HepG2 (cell line): ENCODE measurements around the gene CYP21A2. TPM values are rescaled to one million over a fixed set of nuclear protein-coding genes. Genes with fewer than 3 reads are reported as not detected.

Source experiments
- ATAD3A ChIP-seq: sonication (generic); formaldehyde crosslinking; IDR thresholded peaks from 2 replicates; pipeline ENCODE4 v1.4.0; 2020; ENCODE audit warnings: missing genetic modification reagents
- CEBPG ChIP-seq: IDR thresholded peaks from 2 replicates; pipeline ENCODE4 v1.6.1; 2016
- CENPT ChIP-seq: sonication (generic); formaldehyde crosslinking; IDR thresholded peaks from 2 replicates; pipeline ENCODE4 v1.8.0; 2022; ENCODE audit warnings: low read depth, mild to moderate bottlenecking, moderate library complexity, missing genetic modification reagents
- CSRNP2 ChIP-seq: sonication (generic); formaldehyde crosslinking; conservative IDR thresholded peaks from 2 replicates; pipeline ENCODE4 v1.8.0; 2022; ENCODE audit warnings: low read depth, missing genetic modification reagents
- FLYWCH1 ChIP-seq: sonication (generic); formaldehyde crosslinking; IDR thresholded peaks from 2 replicates; pipeline ENCODE4 v1.8.1; 2023; ENCODE audit warnings: mild to moderate bottlenecking, missing genetic modification reagents
- HMGXB4 ChIP-seq, 2 experiments: sonication (generic) in 1 of 2; formaldehyde crosslinking in 1 of 2; IDR thresholded peaks; 2 replicates each; pipeline versions ENCODE4 v1.4.0 to v1.6.1; 2018 to 2020; ENCODE audit warnings: missing genetic modification reagents in 2 of 2, borderline replicate concordance in 1 of 2, low read depth in 1 of 2, mild to moderate bottlenecking in 1 of 2, missing biosample characterization in 1 of 2
- HOXA5 ChIP-seq: sonication (generic); formaldehyde crosslinking; IDR thresholded peaks from 2 replicates; pipeline ENCODE4 v1.4.0; 2020; ENCODE audit warnings: missing genetic modification reagents
- ISX ChIP-seq: sonication (generic); formaldehyde crosslinking; conservative IDR thresholded peaks from 2 replicates; pipeline ENCODE4 v1.5.0; 2020; ENCODE audit warnings: missing genetic modification reagents
- MAFG ChIP-seq: sonication (generic); formaldehyde crosslinking; IDR thresholded peaks from 2 replicates; pipeline ENCODE4 v1.5.1; 2020; ENCODE audit warnings: mild to moderate bottlenecking, missing genetic modification reagents
- NCOA5 ChIP-seq: sonication (generic); formaldehyde crosslinking; IDR thresholded peaks from 2 replicates; pipeline ENCODE4 v1.4.0; 2020; ENCODE audit warnings: missing genetic modification reagents
- SMYD3 ChIP-seq: sonication (generic); formaldehyde crosslinking; IDR thresholded peaks from 2 replicates; pipeline ENCODE4 v1.8.1; 2023; ENCODE audit warnings: mild to moderate bottlenecking, missing genetic modification reagents
- UBTF ChIP-seq: sonication (generic); formaldehyde crosslinking; IDR thresholded peaks from 2 replicates; pipeline ENCODE4 v1.4.0; 2020; ENCODE audit warnings: mild to moderate bottlenecking, missing genetic modification reagents
- ZNF12 ChIP-seq: sonication (generic); formaldehyde crosslinking; IDR thresholded peaks from 2 replicates; pipeline ENCODE4 v1.5.0; 2020; ENCODE audit warnings: missing genetic modification reagents
- ZNF296 ChIP-seq: sonication (generic); formaldehyde crosslinking; conservative IDR thresholded peaks from 2 replicates; pipeline ENCODE4 v1.5.0; 2020; ENCODE audit warnings: mild to moderate bottlenecking, missing genetic modification reagents
- ZNF30 ChIP-seq: sonication (generic); formaldehyde crosslinking; IDR thresholded peaks from 2 replicates; pipeline ENCODE4 v1.5.0; 2020; ENCODE audit warnings: mild to moderate bottlenecking, missing genetic modification reagents
- ZNF451 ChIP-seq: sonication (generic); formaldehyde crosslinking; IDR thresholded peaks from 2 replicates; pipeline ENCODE4 v1.5.0; 2020; ENCODE audit warnings: mild to moderate bottlenecking, missing genetic modification reagents
- ZNF75D ChIP-seq: sonication (generic); formaldehyde crosslinking; IDR thresholded peaks from 2 replicates; pipeline ENCODE4 v1.8.1; 2023; ENCODE audit warnings: missing genetic modification reagents, mild to moderate bottlenecking, borderline replicate concordance
- ZNF792 ChIP-seq: IDR thresholded peaks from 2 replicates; pipeline ENCODE4 v1.6.1; 2016
- polyA plus RNA-seq, 8 experiments: library from polyadenylated mRNA; depleted of rRNA in 3 of 8; stranded (reverse) in 7 of 8; unstranded in 1 of 8; fragments of >200 nt; fragmentation: Illumina TruSeq in 4 of 8; extraction: Trizol in 4 of 8; gene quantifications; 2 replicates each; pipeline versions ENCODE4 v1.2.1 to v1.2.3, GENCODE V29; 2011 to 2016; ENCODE audit warnings: low read depth in 4 of 8, missing spikeins in 1 of 8, mixed read lengths in 1 of 8; ENCODE audit not compliant: insufficient read depth in 1 of 8
- total RNA-seq, 5 experiments: library from RNA; depleted of rRNA; stranded (reverse); fragments of >200 nt; fragmentation: Illumina TruSeq; extraction: Trizol; gene quantifications; 2 replicates each; pipeline ENCODE4 v1.2.3, GENCODE V29; 2016; ENCODE audit warnings: low read depth in 1 of 5
- TF ChIP-seq, protein P1 (sequence below): sonication (generic); formaldehyde crosslinking; IDR thresholded peaks from 2 replicates; pipeline ENCODE4 v1.4.0; 2020; ENCODE audit warnings: missing genetic modification reagents

The CYP21A2 gene
- total and polyA plus RNA-seq, 2 of the 13 experiments (the other 11 are each of a cell fraction or from before 2014, with no cell fraction given): 1.5 to 6.3 TPM

DNA sequence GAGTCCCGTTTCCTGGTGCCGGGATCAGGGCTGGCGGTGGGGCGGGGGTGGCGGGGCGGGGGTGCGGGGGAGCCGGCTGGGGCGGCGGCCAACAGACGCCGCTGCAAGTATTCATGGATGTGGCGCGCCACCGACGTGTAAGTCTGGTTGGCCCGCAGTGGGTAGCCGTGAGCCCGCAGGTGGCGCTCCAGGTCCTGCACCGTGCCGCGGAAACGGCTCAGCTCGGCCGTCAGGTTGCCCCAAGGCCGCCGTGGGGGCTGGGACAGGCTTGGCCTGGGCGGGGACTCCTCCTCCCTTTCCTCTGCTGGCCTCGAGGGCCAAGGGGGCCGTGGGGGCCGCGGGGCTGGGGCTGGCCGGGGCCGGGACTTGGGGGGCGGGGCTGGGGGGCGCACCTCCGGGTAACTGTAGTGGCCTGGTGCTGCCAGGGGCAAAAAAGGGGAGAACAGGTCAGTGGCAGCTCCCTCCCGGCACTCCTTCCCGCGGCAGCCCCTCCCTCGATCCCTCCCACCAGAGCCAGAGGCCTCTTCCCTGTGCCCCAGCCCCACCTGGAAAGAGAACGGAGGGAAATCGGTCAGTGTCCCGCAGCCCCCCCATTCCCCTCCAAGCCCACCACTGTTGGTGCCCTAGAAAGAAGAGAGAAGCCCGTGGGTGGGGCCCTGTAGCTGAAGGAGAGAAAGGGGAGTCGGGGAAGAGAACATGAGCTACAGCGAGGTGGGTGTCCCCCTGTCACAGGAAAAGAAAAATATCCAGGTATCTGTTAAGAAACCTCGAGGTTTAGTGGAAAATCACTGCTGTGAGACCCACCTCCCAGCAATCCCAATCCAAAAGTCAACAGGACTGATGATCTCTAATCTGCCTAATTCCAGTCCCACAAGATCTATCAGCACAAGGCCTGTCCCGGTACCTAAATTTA is 49.6 kb downstream of the CYP21A2 start (continued):
- TF ChIP-seq HMGXB4 (CRISPR knock-in tag; IDR thresholded peaks at IDR 0.05; ENCODE audit: borderline replicate concordance in 1 of 2, low read depth in 1 of 2) (peak; percentile 91 to 93; a peak in 3 of 4 replicates), ISX (CRISPR knock-in tag) (no peak), ZNF792 (CRISPR knock-in tag) (no peak), CEBPG (CRISPR knock-in tag) (peak; percentile 58), MAFG (no peak), ZNF12 (peak; percentile 96), NCOA5 (CRISPR knock-in tag) (0 out of 2 replicates have a peak, but pooled peaks have one; percentile 43), ATAD3A (no peak), CENPT (CRISPR knock-in tag) (no peak), UBTF (peak; percentile 51), ZNF30 (CRISPR knock-in tag) (no peak), ZNF296 (CRISPR knock-in tag) (no peak), FLYWCH1 (CRISPR knock-in tag) (no peak), ZNF451 (no peak), HOXA5 (CRISPR knock-in tag) (no peak), ZNF75D (CRISPR knock-in tag) (no peak), SMYD3 (no peak), CSRNP2 (CRISPR knock-in tag) (no peak)
- TF ChIP-seq, protein P1, sequence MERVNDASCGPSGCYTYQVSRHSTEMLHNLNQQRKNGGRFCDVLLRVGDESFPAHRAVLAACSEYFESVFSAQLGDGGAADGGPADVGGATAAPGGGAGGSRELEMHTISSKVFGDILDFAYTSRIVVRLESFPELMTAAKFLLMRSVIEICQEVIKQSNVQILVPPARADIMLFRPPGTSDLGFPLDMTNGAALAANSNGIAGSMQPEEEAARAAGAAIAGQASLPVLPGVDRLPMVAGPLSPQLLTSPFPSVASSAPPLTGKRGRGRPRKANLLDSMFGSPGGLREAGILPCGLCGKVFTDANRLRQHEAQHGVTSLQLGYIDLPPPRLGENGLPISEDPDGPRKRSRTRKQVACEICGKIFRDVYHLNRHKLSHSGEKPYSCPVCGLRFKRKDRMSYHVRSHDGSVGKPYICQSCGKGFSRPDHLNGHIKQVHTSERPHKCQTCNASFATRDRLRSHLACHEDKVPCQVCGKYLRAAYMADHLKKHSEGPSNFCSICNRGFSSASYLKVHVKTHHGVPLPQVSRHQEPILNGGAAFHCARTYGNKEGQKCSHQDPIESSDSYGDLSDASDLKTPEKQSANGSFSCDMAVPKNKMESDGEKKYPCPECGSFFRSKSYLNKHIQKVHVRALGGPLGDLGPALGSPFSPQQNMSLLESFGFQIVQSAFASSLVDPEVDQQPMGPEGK (CRISPR knock-in tag): peak; percentile 92
